Measurements from ENCODE around the gene ADRM1. TPM values are rescaled to one million over a fixed set of nuclear protein-coding genes. Genes with fewer than 3 reads are reported as not detected.

The ADRM1 gene
- total and polyA plus RNA-seq, 2 of the 4 experiments (the other 2 are of a cell fraction) = 103 to 149 TPM

- no peak overlapping the region for H3K9ac ChIP-seq (ENCODE audit: low read depth, low read length)
- H4K20me1 ChIP-seq (ENCODE audit: insufficient read depth, low read length) = peaks cover 9% of the 10 kb centered on the region
- in situ Hi-C loops (cut with MboI; ENCODE audit: low sequenced_read_pairs) (no loop called here), dilution Hi-C loops (cut with HindIII; ENCODE audit: low sequenced_read_pairs, unreplicated experiment) (no loop called here), intact Hi-C loops (cut with micrococcal nuclease) (no loop called here)
- no peaks in the 10 kb centered on the region for H3K4me1 ChIP-seq (ENCODE audit: control insufficient read depth, insufficient read depth, low read length)
- no TSS peak for BruUV-seq (replicated peaks)
- H3K18ac ChIP-seq (ENCODE audit: low read depth, low read length) = no peak overlapping the region
- CTCF ChIA-PET = interaction anchor here (0.6 kb wide), 1 partner anchor 116 kb away, joined by 4 read pairs; no protein-coding TSS in a partner anchor
- no peak overlapping the region for H4K5ac ChIP-seq (ENCODE audit: low read depth, low read length)
- H2AK5ac ChIP-seq (ENCODE audit: low read depth, low read length) = no peak overlapping the region
- no peak overlapping the region for H3K56ac ChIP-seq (ENCODE audit: extremely low read depth, insufficient read depth, low read length)
- POLR2A ChIA-PET (ENCODE audit: unreplicated experiment) = no interaction called here
- H2BK15ac ChIP-seq (ENCODE audit: low read depth, low read length) = no peak overlapping the region
- no peak overlapping the region for H3K4ac ChIP-seq (ENCODE audit: low read depth, low read length)
- TF ChIP-seq POLR2A (IDR thresholded peaks at IDR 0.05; ENCODE audit: low read depth, low read length) (no peak), MAFK (IDR thresholded peaks at IDR 0.05; ENCODE audit: low read depth, low read length) (no peak), SMC3 (IDR thresholded peaks at IDR 0.05; ENCODE audit: low read depth, low read length) (no peak)
- H2AK9ac ChIP-seq (replicated peaks; ENCODE audit: low read depth, low read length, poor library complexity) = no peak overlapping the region
- no peaks in the 10 kb centered on the region for H3K9me1 ChIP-seq (ENCODE audit: insufficient read depth, low read length)
- H2BK5ac ChIP-seq (ENCODE audit: low read depth, low read length, poor library complexity, severe bottlenecking) = no peak overlapping the region
- H2BK120ac ChIP-seq (ENCODE audit: low read depth, low read length) = no peak overlapping the region
- no peak overlapping the region for H4K8ac ChIP-seq (ENCODE audit: low read depth in 2 of 2, low read length in 2 of 2)
- no peak overlapping the region for H3K14ac ChIP-seq (replicated peaks; ENCODE audit: low read depth, low read length)
- H3K27me3 ChIP-seq (ENCODE audit: control insufficient read depth, insufficient read depth, low read length) = no peaks in the 10 kb centered on the region
- no peak for ATAC-seq (ENCODE audit: low read depth)
- no peak overlapping the region for H4K91ac ChIP-seq (ENCODE audit: insufficient read depth, low read depth, low read length)
- H3K9me3 ChIP-seq (ENCODE audit: control insufficient read depth, insufficient read depth, low read length) = peaks cover 2% of the 10 kb centered on the region
- no peak overlapping the region for H3K23ac ChIP-seq (ENCODE audit: low read depth, low read length)
- peaks cover 20 to 21% of the 10 kb centered on the region in 2 experiments for H3K79me1 ChIP-seq (ENCODE audit: low read depth in 1 of 2, low read length in 2 of 2)
- no peak overlapping the region for H3K4me2 ChIP-seq (ENCODE audit: low read depth, low read length)
- 100% methylated on average over 6 of the region's 13 CpGs; no CpG with 5 or more reads in 1 of the 2 experiments for WGBS, 2 experiments (ENCODE audit: extremely low coverage in 2 of 2, insufficient read length in 1 of 2)
- no peak overlapping the region for H2AFZ ChIP-seq (replicated peaks; ENCODE audit: low read length, poor library complexity)
- H3K4me3 ChIP-seq (ENCODE audit: insufficient read depth, low read depth, low read length) = no peak overlapping the region
- H3K36me3 ChIP-seq (ENCODE audit: control insufficient read depth, insufficient read depth, low read length) = peaks cover 45% of the 10 kb centered on the region
- no peak overlapping the region for H2BK20ac ChIP-seq (ENCODE audit: low read depth, low read length)
- DNase-seq = no peak
- no peak overlapping the region for H3K27ac ChIP-seq (ENCODE audit: insufficient read depth, low read length)
Measured at GRCh38 chr20:62266851-62267250, 35.9 kb upstream of the ADRM1 start.
